GM12892 (cell line): ENCODE measurements around the gene AGPS.

ENCODE experiments used
- POLR2A ChIP-seq: IDR thresholded peaks from 2 replicates; pipeline ENCODE4 v1.6.1; 2011; ENCODE audit warnings: low read depth, low read length, control low read depth
- POLR2AphosphoS5 ChIP-seq: IDR thresholded peaks from 2 replicates; pipeline ENCODE4 v1.6.1; 2011; ENCODE audit warnings: low read depth, low read length, control low read depth
- TAF1 ChIP-seq: IDR thresholded peaks from 2 replicates; pipeline ENCODE4 v1.6.1; 2011; ENCODE audit warnings: low read depth, mild to moderate bottlenecking, control low read depth, low read length, borderline replicate concordance

DNA sequence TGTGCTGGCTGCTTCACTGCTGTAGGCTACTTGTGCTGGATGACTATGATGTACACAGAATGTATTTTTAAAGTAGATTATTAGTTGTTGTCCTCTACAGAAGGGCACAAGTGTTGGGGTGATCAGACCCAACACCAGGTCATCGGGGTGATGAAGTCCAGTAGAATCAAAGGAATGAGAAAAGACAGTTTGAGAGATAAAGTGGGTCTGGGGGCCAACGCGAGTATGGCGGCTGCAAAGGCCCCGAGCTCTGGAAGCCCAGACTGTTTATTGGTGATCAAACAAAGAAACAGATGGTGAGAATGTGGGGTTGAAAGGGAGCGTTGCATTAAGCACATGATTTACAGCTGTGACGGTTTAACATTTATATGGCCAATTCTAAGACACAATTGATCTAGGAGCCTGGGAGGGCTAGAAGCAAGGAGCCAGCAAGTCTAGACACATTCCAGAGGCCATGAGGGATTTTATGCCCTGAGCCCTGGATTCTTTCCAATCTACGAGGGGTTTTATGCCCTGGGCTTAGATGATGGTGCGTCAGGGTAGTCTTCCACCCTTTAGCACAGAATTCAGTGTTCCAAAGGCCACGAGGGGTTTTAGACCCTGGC is 153.5 kb downstream of the AGPS start:
- TF ChIP-seq POLR2A (no peak), POLR2AphosphoS5 (no peak), TAF1 (no peak)
